ENCODE data around the gene ANP32E. TPM values are rescaled to one million over a fixed set of nuclear protein-coding genes. Genes with fewer than 3 reads are reported as not detected.

ANP32E gene
- total RNA-seq, 1 experiment from 2014 or later = 95.1 TPM

DNA sequence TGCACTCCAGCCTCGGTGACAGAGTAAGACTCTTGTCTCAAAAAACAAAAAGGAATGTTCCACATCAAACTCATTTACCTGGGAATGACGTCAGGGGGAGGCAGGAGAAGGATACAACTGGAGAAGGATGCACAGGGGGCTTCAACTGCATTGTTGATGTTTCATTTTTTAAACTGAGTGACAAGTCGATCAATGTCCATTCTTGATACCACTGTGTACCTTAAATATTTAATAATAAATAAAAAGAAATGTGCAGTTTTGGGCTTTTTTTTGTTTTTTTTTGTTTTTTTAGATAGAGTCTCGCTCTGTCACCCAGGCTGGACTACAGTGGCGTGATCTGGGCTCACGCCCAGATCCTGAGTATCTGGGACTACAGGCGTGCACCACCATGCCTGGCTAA lies 50.4 kb downstream of the ANP32E start:
- ATAC-seq = 0 out of 2 replicates have a peak, but pooled peaks have one; percentile 4
- Histone ChIP-seq H3K79me2 (ENCODE audit: insufficient read depth, low read length) (no peaks in the 10 kb centered on the region), H3K4me1 (ENCODE audit: control insufficient read depth in 1 of 2, insufficient read depth in 2 of 2, low read length in 2 of 2) (peaks cover 14 to 23% of the 10 kb centered on the region in 2 experiments), H2AFZ (ENCODE audit: low read depth, low read length, poor library complexity, severe bottlenecking) (peak overlapping the region; percentile 89), H3K36me3 (ENCODE audit: control insufficient read depth in 1 of 2, insufficient read depth in 2 of 2, low read length in 2 of 2) (no peaks in the 10 kb centered on the region), H3K9me3 (ENCODE audit: control insufficient read depth in 1 of 2, insufficient read depth in 1 of 2, low read depth in 1 of 2, low read length in 2 of 2) (no peaks in the 10 kb centered on the region), H3K9me2 (ENCODE audit: insufficient read depth) (no peaks in the 10 kb centered on the region), H3K9ac (ENCODE audit: low read length) (peak overlapping the region; percentile 10; the same call in 1 of the 2 replicates), H3K27ac (ENCODE audit: low read depth, low read length) (peak overlapping the region; percentile 61; the same call in 1 of the 2 replicates), H4K20me1 (ENCODE audit: insufficient read depth) (no peaks in the 10 kb centered on the region), H3K27me3 (ENCODE audit: insufficient read depth, low read length) (no peaks in the 10 kb centered on the region), H3K4me3 (replicated peaks in 1 of 2; ENCODE audit: low read depth in 1 of 2, low read length in 2 of 2) (no peak overlapping the region), H3K4me2 (ENCODE audit: low read length) (peak overlapping the region; percentile 55)
- DNase-seq (ENCODE audit: low read depth, low spot score) = no peak
- no peak for TF ChIP-seq ZNF274 (IDR thresholded peaks at IDR 0.05; ENCODE audit: low read depth, low read length)
- no peak for TF ChIP-seq ELF1 (IDR thresholded peaks at IDR 0.05; ENCODE audit: borderline replicate concordance, low read depth)
- TF ChIP-seq POLR2A (IDR thresholded peaks at IDR 0.05; ENCODE audit: borderline replicate concordance, extremely low read depth, insufficient read depth, insufficient read length) = no peak
- TF ChIP-seq, protein P1, sequence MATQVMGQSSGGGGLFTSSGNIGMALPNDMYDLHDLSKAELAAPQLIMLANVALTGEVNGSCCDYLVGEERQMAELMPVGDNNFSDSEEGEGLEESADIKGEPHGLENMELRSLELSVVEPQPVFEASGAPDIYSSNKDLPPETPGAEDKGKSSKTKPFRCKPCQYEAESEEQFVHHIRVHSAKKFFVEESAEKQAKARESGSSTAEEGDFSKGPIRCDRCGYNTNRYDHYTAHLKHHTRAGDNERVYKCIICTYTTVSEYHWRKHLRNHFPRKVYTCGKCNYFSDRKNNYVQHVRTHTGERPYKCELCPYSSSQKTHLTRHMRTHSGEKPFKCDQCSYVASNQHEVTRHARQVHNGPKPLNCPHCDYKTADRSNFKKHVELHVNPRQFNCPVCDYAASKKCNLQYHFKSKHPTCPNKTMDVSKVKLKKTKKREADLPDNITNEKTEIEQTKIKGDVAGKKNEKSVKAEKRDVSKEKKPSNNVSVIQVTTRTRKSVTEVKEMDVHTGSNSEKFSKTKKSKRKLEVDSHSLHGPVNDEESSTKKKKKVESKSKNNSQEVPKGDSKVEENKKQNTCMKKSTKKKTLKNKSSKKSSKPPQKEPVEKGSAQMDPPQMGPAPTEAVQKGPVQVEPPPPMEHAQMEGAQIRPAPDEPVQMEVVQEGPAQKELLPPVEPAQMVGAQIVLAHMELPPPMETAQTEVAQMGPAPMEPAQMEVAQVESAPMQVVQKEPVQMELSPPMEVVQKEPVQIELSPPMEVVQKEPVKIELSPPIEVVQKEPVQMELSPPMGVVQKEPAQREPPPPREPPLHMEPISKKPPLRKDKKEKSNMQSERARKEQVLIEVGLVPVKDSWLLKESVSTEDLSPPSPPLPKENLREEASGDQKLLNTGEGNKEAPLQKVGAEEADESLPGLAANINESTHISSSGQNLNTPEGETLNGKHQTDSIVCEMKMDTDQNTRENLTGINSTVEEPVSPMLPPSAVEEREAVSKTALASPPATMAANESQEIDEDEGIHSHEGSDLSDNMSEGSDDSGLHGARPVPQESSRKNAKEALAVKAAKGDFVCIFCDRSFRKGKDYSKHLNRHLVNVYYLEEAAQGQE (IDR thresholded peaks at IDR 0.05; ENCODE audit: low read depth) = no peak
- no peak for TF ChIP-seq CEBPB (IDR thresholded peaks at IDR 0.05; ENCODE audit: low read depth)
- TF ChIP-seq, protein P2, sequence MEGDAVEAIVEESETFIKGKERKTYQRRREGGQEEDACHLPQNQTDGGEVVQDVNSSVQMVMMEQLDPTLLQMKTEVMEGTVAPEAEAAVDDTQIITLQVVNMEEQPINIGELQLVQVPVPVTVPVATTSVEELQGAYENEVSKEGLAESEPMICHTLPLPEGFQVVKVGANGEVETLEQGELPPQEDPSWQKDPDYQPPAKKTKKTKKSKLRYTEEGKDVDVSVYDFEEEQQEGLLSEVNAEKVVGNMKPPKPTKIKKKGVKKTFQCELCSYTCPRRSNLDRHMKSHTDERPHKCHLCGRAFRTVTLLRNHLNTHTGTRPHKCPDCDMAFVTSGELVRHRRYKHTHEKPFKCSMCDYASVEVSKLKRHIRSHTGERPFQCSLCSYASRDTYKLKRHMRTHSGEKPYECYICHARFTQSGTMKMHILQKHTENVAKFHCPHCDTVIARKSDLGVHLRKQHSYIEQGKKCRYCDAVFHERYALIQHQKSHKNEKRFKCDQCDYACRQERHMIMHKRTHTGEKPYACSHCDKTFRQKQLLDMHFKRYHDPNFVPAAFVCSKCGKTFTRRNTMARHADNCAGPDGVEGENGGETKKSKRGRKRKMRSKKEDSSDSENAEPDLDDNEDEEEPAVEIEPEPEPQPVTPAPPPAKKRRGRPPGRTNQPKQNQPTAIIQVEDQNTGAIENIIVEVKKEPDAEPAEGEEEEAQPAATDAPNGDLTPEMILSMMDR (IDR thresholded peaks at IDR 0.05 in 2 of 3, conservative IDR thresholded peaks at IDR 0.05 in 1 of 3; ENCODE audit: borderline replicate concordance in 1 of 3, insufficient read depth in 1 of 3, low read depth in 2 of 3, low read length in 2 of 3) = no peak
- TF ChIP-seq, protein P3, sequence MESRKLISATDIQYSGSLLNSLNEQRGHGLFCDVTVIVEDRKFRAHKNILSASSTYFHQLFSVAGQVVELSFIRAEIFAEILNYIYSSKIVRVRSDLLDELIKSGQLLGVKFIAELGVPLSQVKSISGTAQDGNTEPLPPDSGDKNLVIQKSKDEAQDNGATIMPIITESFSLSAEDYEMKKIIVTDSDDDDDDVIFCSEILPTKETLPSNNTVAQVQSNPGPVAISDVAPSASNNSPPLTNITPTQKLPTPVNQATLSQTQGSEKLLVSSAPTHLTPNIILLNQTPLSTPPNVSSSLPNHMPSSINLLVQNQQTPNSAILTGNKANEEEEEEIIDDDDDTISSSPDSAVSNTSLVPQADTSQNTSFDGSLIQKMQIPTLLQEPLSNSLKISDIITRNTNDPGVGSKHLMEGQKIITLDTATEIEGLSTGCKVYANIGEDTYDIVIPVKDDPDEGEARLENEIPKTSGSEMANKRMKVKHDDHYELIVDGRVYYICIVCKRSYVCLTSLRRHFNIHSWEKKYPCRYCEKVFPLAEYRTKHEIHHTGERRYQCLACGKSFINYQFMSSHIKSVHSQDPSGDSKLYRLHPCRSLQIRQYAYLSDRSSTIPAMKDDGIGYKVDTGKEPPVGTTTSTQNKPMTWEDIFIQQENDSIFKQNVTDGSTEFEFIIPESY (IDR thresholded peaks at IDR 0.05; ENCODE audit: extremely low read depth, insufficient replicate concordance, low read length) = no peak
- TF ChIP-seq, protein P4, sequence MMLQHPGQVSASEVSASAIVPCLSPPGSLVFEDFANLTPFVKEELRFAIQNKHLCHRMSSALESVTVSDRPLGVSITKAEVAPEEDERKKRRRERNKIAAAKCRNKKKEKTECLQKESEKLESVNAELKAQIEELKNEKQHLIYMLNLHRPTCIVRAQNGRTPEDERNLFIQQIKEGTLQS (IDR thresholded peaks at IDR 0.05) = no peak
- no peak for TF ChIP-seq EZH2phosphoT487 (IDR thresholded peaks at IDR 0.05; ENCODE audit: borderline replicate concordance)
- TF ChIP-seq, protein P5, sequence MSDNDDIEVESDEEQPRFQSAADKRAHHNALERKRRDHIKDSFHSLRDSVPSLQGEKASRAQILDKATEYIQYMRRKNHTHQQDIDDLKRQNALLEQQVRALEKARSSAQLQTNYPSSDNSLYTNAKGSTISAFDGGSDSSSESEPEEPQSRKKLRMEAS (IDR thresholded peaks at IDR 0.05) = no peak
- TF ChIP-seq POLR2AphosphoS5 (IDR thresholded peaks at IDR 0.05; ENCODE audit: low read depth, low read length) = no peak
- TF ChIP-seq RAD21 (IDR thresholded peaks at IDR 0.05; ENCODE audit: low read depth) = no peak
- no peak for TF ChIP-seq YY1 (IDR thresholded peaks at IDR 0.05; ENCODE audit: extremely low read depth, insufficient replicate concordance, low read depth, low read length)
- no peak for TF ChIP-seq CBX3 (IDR thresholded peaks at IDR 0.05; ENCODE audit: low read depth)
- TF ChIP-seq JUND (IDR thresholded peaks at IDR 0.05) = no peak
- TF ChIP-seq SRF (IDR thresholded peaks at IDR 0.05; ENCODE audit: low read depth) = no peak
- TF ChIP-seq EZH2 (IDR thresholded peaks at IDR 0.05) = no peak
- TF ChIP-seq FOSL1 (IDR thresholded peaks at IDR 0.05; ENCODE audit: low read depth) = no peak
- CTCF ChIA-PET = no interaction called here
- RAD21 ChIA-PET (ENCODE audit: low non-redundant PET in 1 of 2, low total read pairs in 2 of 2, uncharacterized antibody in 2 of 2, unreplicated experiment in 2 of 2) = no interaction called here
- POLR2A ChIA-PET = interaction anchor here (3.3 kb wide), 1 partner anchor 298 kb away, joined by 46 read pairs; a partner anchor contains a TSS
- BruUV-seq (replicated peaks) = no TSS peak
- intact Hi-C loops (cut with micrococcal nuclease) = loop anchor here (5.0 kb wide), 1 partner anchor 113 kb away; no protein-coding TSS in a partner anchor
